ENCODE measurements around the gene ALKBH6.

DNA sequence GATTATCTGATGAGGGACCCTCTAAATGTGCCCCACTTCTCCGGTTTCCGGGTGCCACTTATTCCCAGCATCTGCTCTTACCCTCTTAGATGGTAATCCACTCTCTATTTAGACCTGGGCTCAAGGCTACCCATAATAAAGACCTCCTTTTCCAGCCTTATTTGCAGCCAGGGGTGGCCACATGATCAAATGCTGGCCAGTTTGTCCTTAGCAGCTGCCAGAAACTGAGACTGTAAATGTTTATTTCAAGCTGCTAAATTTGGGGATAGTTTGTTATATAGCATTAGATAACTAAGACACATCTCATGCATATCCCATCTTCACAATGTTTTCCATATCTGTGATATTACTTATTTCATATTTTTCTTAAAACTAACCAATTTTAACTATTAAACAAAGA, 29.9 kb upstream of the ALKBH6 start:
- TF ChIP-seq, protein P1, sequence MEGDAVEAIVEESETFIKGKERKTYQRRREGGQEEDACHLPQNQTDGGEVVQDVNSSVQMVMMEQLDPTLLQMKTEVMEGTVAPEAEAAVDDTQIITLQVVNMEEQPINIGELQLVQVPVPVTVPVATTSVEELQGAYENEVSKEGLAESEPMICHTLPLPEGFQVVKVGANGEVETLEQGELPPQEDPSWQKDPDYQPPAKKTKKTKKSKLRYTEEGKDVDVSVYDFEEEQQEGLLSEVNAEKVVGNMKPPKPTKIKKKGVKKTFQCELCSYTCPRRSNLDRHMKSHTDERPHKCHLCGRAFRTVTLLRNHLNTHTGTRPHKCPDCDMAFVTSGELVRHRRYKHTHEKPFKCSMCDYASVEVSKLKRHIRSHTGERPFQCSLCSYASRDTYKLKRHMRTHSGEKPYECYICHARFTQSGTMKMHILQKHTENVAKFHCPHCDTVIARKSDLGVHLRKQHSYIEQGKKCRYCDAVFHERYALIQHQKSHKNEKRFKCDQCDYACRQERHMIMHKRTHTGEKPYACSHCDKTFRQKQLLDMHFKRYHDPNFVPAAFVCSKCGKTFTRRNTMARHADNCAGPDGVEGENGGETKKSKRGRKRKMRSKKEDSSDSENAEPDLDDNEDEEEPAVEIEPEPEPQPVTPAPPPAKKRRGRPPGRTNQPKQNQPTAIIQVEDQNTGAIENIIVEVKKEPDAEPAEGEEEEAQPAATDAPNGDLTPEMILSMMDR (IDR thresholded peaks at IDR 0.05; ENCODE audit: low read depth, low read length, missing input control): no peak
- TF ChIP-seq JUND (IDR thresholded peaks at IDR 0.05) (no peak), RXRA (IDR thresholded peaks at IDR 0.05) (no peak), YY1 (IDR thresholded peaks at IDR 0.05) (no peak), EGR1 (IDR thresholded peaks at IDR 0.05; ENCODE audit: low read depth in 2 of 2) (no peak), TAF1 (conservative IDR thresholded peaks at IDR 0.05) (no peak), RAD21 (IDR thresholded peaks at IDR 0.05) (no peak), FOXA1 (IDR thresholded peaks at IDR 0.05) (no peak), GABPA (IDR thresholded peaks at IDR 0.05 in 1 of 2, conservative IDR thresholded peaks at IDR 0.05 in 1 of 2) (no peak)
- TF ChIP-seq, protein P2, sequence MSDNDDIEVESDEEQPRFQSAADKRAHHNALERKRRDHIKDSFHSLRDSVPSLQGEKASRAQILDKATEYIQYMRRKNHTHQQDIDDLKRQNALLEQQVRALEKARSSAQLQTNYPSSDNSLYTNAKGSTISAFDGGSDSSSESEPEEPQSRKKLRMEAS (IDR thresholded peaks at IDR 0.05): no peak
- TF ChIP-seq, protein P3, sequence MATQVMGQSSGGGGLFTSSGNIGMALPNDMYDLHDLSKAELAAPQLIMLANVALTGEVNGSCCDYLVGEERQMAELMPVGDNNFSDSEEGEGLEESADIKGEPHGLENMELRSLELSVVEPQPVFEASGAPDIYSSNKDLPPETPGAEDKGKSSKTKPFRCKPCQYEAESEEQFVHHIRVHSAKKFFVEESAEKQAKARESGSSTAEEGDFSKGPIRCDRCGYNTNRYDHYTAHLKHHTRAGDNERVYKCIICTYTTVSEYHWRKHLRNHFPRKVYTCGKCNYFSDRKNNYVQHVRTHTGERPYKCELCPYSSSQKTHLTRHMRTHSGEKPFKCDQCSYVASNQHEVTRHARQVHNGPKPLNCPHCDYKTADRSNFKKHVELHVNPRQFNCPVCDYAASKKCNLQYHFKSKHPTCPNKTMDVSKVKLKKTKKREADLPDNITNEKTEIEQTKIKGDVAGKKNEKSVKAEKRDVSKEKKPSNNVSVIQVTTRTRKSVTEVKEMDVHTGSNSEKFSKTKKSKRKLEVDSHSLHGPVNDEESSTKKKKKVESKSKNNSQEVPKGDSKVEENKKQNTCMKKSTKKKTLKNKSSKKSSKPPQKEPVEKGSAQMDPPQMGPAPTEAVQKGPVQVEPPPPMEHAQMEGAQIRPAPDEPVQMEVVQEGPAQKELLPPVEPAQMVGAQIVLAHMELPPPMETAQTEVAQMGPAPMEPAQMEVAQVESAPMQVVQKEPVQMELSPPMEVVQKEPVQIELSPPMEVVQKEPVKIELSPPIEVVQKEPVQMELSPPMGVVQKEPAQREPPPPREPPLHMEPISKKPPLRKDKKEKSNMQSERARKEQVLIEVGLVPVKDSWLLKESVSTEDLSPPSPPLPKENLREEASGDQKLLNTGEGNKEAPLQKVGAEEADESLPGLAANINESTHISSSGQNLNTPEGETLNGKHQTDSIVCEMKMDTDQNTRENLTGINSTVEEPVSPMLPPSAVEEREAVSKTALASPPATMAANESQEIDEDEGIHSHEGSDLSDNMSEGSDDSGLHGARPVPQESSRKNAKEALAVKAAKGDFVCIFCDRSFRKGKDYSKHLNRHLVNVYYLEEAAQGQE (IDR thresholded peaks at IDR 0.05): no peak
- TF ChIP-seq, protein P4, sequence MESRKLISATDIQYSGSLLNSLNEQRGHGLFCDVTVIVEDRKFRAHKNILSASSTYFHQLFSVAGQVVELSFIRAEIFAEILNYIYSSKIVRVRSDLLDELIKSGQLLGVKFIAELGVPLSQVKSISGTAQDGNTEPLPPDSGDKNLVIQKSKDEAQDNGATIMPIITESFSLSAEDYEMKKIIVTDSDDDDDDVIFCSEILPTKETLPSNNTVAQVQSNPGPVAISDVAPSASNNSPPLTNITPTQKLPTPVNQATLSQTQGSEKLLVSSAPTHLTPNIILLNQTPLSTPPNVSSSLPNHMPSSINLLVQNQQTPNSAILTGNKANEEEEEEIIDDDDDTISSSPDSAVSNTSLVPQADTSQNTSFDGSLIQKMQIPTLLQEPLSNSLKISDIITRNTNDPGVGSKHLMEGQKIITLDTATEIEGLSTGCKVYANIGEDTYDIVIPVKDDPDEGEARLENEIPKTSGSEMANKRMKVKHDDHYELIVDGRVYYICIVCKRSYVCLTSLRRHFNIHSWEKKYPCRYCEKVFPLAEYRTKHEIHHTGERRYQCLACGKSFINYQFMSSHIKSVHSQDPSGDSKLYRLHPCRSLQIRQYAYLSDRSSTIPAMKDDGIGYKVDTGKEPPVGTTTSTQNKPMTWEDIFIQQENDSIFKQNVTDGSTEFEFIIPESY (IDR thresholded peaks at IDR 0.05): no peak
